ENCODE results near the gene MYBPC1. TPM values are rescaled to one million over a fixed set of nuclear protein-coding genes. Genes with fewer than 3 reads are reported as not detected.

MYBPC1 gene
- total and polyA plus RNA-seq, 12 donors, result 0.14 to 9.3 (median 0.66) TPM; not detected in 5

GRCh38 chr12:101690544-101691098 lies 95.8 kb downstream of the MYBPC1 start:
- Histone ChIP-seq H3K4me1 (replicated peaks in 1 of 2) (no peaks in the 10 kb centered on the region), H3K27me3 (no peaks in the 10 kb centered on the region), H3K36me3 (replicated peaks in 1 of 2) (no peaks in the 10 kb centered on the region), H3K4me3 (no peak overlapping the region), H3K27ac (no peak overlapping the region), H3K9me3 (replicated peaks in 1 of 3) (no peaks in the 10 kb centered on the region)
- TF ChIP-seq POLR2A (IDR thresholded peaks at IDR 0.05), result no peak
- no peak for TF ChIP-seq CTCF (IDR thresholded peaks at IDR 0.05)
- DNase-seq, result no peak
- WGBS, 4 donors, result 50 to 61% (median 55%) methylated on average over 3 of the region's 3 CpGs
- intact Hi-C loops (cut with DNase I), result no loop called here

DNA sequence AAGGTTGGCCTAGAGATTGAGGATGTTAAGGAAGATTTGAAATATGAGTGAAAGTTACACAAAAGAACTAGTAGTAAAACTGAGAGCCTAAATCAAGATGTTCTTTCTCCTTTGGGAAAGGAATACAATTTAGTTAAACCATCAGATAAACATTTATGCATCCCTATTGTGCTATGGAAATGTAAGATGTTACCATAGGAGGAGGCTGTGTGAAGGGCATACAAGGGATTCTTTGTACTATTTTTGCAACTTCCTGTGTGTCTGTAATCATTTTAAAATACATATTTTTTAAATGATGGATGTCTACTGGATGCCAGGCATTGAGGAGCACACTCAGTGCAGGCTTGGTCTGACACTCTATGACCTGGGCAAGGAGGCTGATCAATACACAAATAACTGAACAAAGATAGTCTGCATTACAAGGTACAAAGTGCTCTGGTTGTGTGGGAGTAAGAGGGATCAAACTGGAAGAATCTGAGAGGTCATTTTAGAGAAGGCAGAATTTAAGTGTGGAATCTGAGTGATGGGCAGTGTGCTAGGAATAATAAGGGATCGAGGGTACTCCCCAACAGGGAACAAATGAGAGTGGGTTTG lies 96.8 kb downstream of the MYBPC1 start:
- peaks cover 7 to 9% of the 10 kb centered on the region in 2 donors for H3K4me1 ChIP-seq (replicated peaks in 1 of 2)
- H3K4me3 ChIP-seq, result no peak overlapping the region
- no peak for DNase-seq
- H3K27me3 ChIP-seq, result no peaks in the 10 kb centered on the region
- intact Hi-C loops (cut with DNase I), result no loop called here
- no peaks in the 10 kb centered on the region for H3K9me3 ChIP-seq (replicated peaks in 1 of 3)
- H3K27ac ChIP-seq, result no peak overlapping the region
- TF ChIP-seq POLR2A (IDR thresholded peaks at IDR 0.05), result no peak
- TF ChIP-seq CTCF (IDR thresholded peaks at IDR 0.05), result no peak
- no peaks in the 10 kb centered on the region for H3K36me3 ChIP-seq (replicated peaks in 1 of 2)
- WGBS, 4 donors, result 87 to 96% (median 90%) methylated on average over 1 of the region's 1 CpG

GRCh38 chr12:101694297-101694848 lies 99.6 kb downstream of the MYBPC1 start:
- H3K36me3 ChIP-seq (replicated peaks in 1 of 2), result no peaks in the 10 kb centered on the region
- no peak overlapping the region for H3K27ac ChIP-seq
- no peaks in the 10 kb centered on the region for H3K9me3 ChIP-seq (replicated peaks in 1 of 3)
- WGBS, 4 donors, result 95 to 97% (median 96%) methylated on average over 2 of the region's 2 CpGs
- no peak overlapping the region for H3K4me3 ChIP-seq
- peaks cover 17 to 20% of the 10 kb centered on the region in 2 donors for H3K4me1 ChIP-seq (replicated peaks in 1 of 2)
- intact Hi-C loops (cut with DNase I), result no loop called here
- no peaks in the 10 kb centered on the region for H3K27me3 ChIP-seq
- no peak for TF ChIP-seq POLR2A (IDR thresholded peaks at IDR 0.05)
- no peak for TF ChIP-seq CTCF (IDR thresholded peaks at IDR 0.05)
- DNase-seq, result no peak

DNA sequence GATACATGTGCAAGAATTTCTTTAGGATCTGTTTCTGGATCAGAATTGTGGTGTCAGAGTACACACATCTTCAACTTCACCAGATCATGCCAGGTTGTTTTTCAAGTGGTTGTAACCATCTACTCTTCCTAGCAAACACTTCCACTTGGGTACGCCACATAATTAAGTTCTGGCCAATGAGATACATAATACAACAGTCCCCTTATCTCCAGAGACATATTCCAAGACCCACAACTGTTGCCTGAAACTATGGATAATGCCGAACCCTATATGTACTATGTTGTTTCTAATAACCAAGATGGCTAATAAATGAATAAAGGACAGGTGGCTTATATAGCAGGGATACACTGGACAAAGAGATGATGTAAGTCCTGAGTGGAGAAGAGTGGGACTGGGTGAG lies 100.2 kb downstream of the MYBPC1 start:
- 96 to 100% (median 97%) methylated on average over 2 of the region's 2 CpGs for WGBS, 4 donors
- Histone ChIP-seq H3K4me1 (replicated peaks in 1 of 2) (peaks cover 23 to 24% of the 10 kb centered on the region in 2 donors), H3K4me3 (no peak overlapping the region), H3K27me3 (no peaks in the 10 kb centered on the region), H3K9me3 (replicated peaks in 1 of 3) (no peaks in the 10 kb centered on the region), H3K27ac (no peak overlapping the region), H3K36me3 (replicated peaks in 1 of 2) (no peaks in the 10 kb centered on the region)
- no peak for TF ChIP-seq CTCF (IDR thresholded peaks at IDR 0.05)
- no peak for TF ChIP-seq POLR2A (IDR thresholded peaks at IDR 0.05)
- intact Hi-C loops (cut with DNase I), result no loop called here
- DNase-seq, result no peak

All from adrenal gland (tissue), 12 donors.